Panc1 (cell line): ENCODE measurements around the gene IP6K1.
"Not testable (repeated sequence)": the region's sequence is repeated elsewhere in the genome, so short reads cannot be mapped to it uniquely, and the experiment has no call there.

Experiments used
- POLR2AphosphoS5 ChIP-seq: IDR thresholded peaks from 2 replicates; pipeline ENCODE4 v1.6.1; 2012; ENCODE audit warnings: mild to moderate bottlenecking, low read depth, low read length, moderate library complexity
- SIN3A ChIP-seq: IDR thresholded peaks from 2 replicates; pipeline ENCODE4 v1.6.1; 2012; ENCODE audit warnings: low read depth, mild to moderate bottlenecking, low read length, moderate library complexity, borderline replicate concordance; ENCODE audit not compliant: insufficient read depth
- TF ChIP-seq, protein P1 (sequence below): fragments of 450-650 bp; IDR thresholded peaks from 2 replicates; pipeline ENCODE4 v1.5.1; 2017; ENCODE audit warnings: mild to moderate bottlenecking
- TF ChIP-seq, protein P2 (sequence below), 2 experiments: IDR thresholded peaks; 2 replicates each; pipeline ENCODE4 v1.6.1; 2011 to 2012; ENCODE audit warnings: low read depth in 2 of 2, control low read depth in 1 of 2, low read length in 1 of 2, mild to moderate bottlenecking in 1 of 2, moderate library complexity in 1 of 2; ENCODE audit not compliant: insufficient read depth in 1 of 2

DNA sequence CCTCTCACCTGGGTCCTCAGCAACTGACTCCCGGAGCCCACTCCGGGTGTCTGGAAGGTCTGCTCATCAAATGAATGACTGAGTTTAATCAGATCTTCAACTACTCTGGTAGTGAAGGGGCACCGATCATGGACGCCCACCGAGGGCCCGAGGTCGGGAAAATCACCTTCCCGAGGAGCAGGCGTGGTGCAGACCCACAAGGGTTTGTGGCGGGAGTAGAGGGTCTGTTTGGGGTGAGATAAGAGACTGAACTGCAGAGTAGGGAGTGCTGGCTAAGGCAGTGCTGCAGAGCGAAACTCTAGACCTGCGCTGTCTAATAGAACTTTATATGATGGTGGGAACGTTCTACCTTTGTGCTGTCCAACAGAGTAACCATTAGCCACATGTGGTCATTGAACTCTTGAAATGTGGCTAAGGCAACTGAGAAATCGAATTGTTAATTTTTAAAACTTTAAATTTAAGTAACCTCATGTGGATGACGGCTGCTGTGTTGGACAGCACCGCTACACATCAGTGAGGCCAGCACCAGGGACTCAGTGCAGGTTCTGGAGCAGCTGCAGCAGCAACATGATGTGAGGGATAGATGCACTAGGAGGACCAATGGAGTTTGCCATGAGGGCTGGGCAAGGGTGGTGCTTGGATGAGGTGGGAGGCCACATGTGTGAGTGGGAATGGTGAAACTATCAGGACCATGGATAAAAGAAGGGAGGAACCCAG lies 96.3 kb downstream of the IP6K1 start:
- TF ChIP-seq SIN3A, POLR2AphosphoS5: not testable (repeated sequence)
- TF ChIP-seq, protein P1, sequence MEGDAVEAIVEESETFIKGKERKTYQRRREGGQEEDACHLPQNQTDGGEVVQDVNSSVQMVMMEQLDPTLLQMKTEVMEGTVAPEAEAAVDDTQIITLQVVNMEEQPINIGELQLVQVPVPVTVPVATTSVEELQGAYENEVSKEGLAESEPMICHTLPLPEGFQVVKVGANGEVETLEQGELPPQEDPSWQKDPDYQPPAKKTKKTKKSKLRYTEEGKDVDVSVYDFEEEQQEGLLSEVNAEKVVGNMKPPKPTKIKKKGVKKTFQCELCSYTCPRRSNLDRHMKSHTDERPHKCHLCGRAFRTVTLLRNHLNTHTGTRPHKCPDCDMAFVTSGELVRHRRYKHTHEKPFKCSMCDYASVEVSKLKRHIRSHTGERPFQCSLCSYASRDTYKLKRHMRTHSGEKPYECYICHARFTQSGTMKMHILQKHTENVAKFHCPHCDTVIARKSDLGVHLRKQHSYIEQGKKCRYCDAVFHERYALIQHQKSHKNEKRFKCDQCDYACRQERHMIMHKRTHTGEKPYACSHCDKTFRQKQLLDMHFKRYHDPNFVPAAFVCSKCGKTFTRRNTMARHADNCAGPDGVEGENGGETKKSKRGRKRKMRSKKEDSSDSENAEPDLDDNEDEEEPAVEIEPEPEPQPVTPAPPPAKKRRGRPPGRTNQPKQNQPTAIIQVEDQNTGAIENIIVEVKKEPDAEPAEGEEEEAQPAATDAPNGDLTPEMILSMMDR, result not testable (repeated sequence)
- TF ChIP-seq, protein P2, sequence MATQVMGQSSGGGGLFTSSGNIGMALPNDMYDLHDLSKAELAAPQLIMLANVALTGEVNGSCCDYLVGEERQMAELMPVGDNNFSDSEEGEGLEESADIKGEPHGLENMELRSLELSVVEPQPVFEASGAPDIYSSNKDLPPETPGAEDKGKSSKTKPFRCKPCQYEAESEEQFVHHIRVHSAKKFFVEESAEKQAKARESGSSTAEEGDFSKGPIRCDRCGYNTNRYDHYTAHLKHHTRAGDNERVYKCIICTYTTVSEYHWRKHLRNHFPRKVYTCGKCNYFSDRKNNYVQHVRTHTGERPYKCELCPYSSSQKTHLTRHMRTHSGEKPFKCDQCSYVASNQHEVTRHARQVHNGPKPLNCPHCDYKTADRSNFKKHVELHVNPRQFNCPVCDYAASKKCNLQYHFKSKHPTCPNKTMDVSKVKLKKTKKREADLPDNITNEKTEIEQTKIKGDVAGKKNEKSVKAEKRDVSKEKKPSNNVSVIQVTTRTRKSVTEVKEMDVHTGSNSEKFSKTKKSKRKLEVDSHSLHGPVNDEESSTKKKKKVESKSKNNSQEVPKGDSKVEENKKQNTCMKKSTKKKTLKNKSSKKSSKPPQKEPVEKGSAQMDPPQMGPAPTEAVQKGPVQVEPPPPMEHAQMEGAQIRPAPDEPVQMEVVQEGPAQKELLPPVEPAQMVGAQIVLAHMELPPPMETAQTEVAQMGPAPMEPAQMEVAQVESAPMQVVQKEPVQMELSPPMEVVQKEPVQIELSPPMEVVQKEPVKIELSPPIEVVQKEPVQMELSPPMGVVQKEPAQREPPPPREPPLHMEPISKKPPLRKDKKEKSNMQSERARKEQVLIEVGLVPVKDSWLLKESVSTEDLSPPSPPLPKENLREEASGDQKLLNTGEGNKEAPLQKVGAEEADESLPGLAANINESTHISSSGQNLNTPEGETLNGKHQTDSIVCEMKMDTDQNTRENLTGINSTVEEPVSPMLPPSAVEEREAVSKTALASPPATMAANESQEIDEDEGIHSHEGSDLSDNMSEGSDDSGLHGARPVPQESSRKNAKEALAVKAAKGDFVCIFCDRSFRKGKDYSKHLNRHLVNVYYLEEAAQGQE (IDR thresholded peaks at IDR 0.05; ENCODE audit: insufficient read depth in 1 of 2, low read depth in 2 of 2, low read length in 1 of 2), result not testable (repeated sequence)
